ENCODE results near the gene FCMR.
A peak's percentile ranks its signal among the peaks of the same experiment; 100 is the strongest.
"Not testable (repeated sequence)": the region's sequence is repeated elsewhere in the genome, so short reads cannot be mapped to it uniquely, and the experiment has no call there.

FCMR gene

DNA sequence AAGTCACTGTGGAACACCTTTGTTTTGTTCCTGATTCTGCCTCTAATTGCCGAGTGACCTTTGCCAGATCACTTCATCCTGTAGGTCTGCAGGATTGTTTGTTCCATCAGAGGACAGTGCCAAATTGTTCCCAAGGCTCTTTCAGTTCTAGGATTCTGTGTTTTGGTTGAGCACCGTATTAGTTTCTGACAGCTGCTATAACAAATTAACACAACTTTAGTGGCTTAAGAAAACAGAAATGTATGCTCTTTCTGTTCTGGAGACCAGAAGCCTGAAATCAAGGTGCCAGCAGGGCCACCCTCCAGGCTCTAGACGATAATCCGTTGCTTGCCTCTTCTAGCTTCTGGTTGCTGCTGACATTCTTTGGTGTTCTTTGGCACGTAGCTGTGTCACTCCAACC lies 27.9 kb upstream of the FCMR start:
- DNase-seq (ENCODE audit: low read depth), result no peak

DNA sequence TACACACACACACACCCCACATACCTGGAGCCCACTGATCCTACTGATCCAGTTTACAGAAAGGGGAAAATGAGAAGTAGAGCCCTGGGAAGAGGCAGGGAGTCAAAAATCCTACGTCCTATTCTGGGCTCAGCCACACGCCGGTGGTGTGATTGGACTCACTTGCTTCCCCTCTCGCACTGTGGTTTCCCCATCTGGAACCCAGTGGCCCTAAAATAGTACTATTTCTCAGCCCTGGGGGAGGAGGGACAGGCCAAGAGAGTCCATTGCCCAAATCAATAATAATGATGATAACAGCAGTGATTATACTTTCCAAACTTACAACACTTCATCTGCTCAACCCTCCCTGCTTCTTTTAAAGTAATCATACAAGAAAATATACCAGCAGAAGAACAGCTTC lies 27.5 kb upstream of the FCMR start:
- DNase-seq (ENCODE audit: low read depth), result no peak

DNA sequence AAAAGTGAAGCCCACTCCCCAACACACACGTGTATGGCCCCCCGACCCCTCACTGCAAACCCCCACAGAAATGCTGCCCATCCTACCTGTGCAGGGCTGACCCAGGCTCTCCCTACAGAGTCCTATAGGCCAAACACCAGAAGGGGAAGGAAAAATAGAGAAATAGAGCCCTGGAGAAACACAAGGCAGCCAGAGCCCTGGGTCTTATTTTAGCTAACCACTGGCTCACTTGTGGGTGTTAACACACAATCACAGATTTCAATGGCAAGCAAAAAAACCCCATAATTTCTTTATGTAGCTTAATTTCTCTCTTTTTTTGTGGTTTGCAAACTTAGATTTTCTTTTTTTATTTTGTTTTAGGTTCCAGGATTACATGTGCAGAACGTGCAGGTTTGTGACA lies 25.5 kb upstream of the FCMR start:
- no peak for DNase-seq (ENCODE audit: low read depth)

- no peak for DNase-seq (ENCODE audit: low read depth)
These were observed 24.5 kb upstream of the FCMR start, which contains the start of gene PIGR for GRCh38 chr1:206946261-206946660. PIGR (minus strand) TSS chr1:206946466; CDS start chr1:206940531, 5,935 bp downstream.

- no peak for DNase-seq (ENCODE audit: low read depth)
These were observed 24.0 kb upstream of the FCMR start for GRCh38 chr1:206945779-206946178.

- no peak for DNase-seq (ENCODE audit: low read depth)
These were observed 23.0 kb upstream of the FCMR start for GRCh38 chr1:206944703-206945102.

- DNase-seq (ENCODE audit: low read depth), result no peak
These were observed 20.2 kb upstream of the FCMR start for GRCh38 chr1:206941766-206942418.

- no peak for DNase-seq (ENCODE audit: low read depth)
These were observed 18.8 kb upstream of the FCMR start for GRCh38 chr1:206940588-206940936.

DNA sequence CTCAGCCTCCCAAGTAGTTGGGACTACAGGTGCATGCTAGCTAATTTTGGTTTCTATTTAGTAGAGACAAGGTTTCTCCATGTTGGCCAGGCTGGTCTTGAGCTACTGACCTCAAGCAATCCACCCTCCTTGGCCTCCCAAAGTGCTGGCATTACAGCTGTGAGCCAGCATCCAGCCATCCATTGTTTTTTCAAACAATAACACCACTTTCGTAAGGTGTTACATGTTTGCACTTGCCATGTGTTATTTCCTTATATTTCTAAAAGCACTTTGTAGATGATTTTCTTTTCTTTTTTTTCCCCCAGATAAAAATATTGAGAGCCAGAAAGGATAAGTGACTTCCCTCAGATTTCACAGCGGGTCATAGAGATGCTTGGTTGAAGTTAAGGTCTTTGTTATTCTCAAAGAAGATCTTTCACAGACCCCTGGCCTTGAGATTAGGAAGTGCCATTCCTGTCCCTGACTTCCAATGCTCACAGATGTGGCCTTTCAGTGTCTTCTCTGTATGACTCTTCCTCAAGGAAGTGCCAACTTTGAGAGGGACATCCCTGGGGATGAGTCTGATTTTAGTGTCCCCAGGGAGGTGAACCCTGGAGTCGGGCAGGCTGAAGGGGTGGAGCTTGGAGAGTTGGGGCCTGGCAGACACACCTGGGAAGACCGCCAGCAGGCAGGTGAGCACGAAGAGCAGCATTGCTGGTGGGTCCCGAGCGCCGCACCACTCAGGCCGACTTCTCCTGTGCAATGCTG lies 18.3 kb upstream of the FCMR start:
- DNase-seq (ENCODE audit: low read depth), result no peak

- no peak for DNase-seq (ENCODE audit: low read depth)
These were observed 17.4 kb upstream of the FCMR start for GRCh38 chr1:206939131-206939530.

- DNase-seq (ENCODE audit: low read depth), result no peak
These were observed 15.7 kb upstream of the FCMR start for GRCh38 chr1:206937425-206937824.

GRCh38 chr1:206935491-206936067 lies 13.8 kb upstream of the FCMR start:
- peak; percentile 38 for DNase-seq (ENCODE audit: low read depth)

DNA sequence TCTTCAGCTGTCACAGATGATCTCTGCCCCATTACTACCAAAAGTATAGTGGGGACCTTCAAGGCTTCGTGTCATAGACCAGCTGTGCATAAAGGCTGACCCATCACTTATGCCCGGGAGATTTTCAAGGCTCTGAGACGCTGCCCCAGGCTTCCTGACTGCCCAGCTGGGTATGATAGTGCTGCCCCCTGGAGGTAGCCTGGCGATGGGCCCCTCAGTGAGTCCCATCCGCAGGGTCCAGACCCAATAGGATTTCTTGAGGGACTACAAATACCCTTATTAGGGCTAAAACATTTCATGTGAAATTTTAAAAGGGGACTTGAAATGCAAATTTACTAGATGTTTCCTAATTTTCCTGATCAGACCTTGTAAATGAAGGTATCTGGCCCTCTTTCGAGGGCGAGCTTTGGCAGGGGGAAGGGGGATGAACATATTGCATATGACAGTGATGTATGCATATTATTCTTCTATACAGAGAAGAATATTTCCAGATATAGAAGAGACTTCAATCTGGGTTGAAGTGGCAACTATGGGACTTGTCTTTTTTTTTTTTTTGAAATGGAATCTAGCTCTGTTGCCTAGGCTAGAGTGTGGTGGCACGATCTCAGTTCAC lies 11.7 kb upstream of the FCMR start:
- DNase-seq (ENCODE audit: low read depth), result peak; percentile 61

DNA sequence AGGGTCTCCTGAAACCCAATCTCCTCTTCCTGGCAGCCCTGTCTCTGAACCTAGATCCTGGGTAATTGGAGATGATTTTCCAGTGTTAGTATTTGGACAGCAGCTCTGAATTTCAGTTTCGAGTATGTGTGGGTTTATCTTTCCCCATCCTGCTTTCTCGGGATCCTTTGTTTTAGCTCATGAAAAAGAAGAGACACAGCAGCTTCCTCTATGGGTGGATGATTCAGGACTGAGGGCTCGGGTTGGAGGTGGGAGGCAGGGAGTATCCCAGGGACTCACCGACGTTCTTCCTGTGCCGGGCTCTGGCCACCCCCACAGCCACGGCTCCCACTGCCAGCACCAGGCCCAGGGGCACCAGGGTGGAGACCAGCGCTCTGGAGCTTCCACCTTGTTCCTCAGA lies 10.4 kb upstream of the FCMR start:
- no peak for DNase-seq (ENCODE audit: low read depth)

DNA sequence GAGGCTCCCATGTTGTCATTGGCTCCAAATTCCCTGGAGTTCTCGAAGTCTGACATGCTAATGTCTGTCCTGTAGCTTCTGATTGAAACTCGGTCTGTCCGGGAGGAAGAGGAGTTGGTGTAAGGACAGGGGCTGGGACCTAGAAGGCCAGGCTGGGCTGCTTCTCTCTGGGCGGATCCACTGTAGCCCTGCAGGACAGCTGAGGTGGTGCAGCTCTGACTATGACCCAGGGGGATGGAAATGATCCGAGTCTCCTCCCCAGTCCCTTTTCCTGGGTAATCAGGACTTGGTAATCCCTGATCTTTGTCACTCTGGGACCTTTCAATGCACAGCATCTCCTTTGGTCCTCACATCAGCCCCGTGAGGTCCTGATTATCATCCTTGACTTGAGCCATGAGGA lies 10.0 kb upstream of the FCMR start:
- DNase-seq (ENCODE audit: low read depth), result no peak

DNA sequence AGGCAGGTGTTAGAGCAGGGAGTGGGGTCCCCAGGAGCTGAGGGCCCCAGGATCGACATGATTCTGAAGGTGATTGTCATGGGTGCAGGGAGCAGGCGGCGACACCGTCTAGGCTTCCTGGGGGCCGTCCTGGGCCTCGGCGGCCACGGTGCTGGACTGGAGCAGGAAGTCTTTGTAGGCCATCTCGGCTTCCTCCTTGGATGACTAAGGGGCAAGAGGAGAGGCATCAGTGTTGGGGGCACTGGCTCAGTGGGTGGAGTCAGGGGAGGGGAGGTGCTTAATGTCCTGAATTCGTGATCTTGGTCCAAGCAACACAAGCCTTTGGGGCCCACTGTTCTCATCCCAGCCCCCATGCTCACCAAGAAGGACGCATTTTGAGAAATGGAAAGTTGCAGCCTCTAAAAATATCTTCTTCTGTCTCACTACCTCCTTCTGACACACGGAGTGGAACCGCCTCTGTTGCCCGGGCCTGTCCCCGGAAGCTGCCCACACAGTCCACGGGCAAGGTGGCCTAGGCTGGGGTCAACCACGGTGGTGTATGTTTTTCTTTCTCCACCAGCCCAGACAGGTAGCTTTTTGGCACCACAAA lies 8.6 kb upstream of the FCMR start:
- DNase-seq (ENCODE audit: low read depth), result peak; percentile 64

DNA sequence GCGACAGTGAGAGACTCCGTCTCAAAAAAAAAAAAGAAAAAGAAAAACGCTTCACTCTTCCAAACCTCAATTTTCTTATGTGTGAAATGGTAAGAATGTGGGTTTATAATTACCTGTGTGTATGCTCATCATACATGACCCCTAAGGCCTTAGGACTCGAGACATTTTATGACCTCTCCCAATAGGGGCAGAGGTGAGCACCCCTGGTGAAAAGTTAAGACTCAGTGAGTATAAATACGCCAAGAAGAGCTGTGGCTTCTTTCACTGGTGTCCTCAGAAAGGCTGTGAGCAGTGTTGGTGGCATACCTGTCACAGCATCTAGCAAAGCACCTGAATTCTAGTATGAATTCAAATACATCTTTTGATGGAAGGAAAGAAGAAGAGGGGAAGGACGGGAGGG lies 7.8 kb upstream of the FCMR start:
- DNase-seq (ENCODE audit: low read depth), result no peak

DNA sequence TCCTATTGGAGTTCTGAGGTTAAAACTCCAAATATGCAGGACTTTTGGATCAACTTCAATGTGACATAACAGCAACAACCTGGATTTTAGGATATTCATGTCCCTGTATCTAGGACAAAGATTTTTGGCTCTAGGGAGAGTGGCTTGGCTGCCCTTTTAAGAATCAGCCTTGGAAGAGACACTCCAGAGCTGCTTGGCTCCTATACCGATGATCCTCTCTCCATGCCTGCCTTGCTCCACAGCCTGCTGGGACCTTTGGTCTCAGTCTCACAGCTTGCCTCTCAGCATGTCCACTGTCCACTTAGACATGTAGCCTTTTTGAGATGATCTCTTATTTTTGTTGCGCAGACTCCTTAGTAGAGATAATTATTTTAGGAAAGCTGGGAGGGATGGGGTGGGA lies 4.5 kb upstream of the FCMR start:
- no peak for DNase-seq (ENCODE audit: low read depth)

GRCh38 chr1:206925106-206925736 lies 3.5 kb upstream of the FCMR start:
- DNase-seq (ENCODE audit: low read depth), result peak; percentile 57

- DNase-seq (ENCODE audit: low read depth), result no peak
These were observed 2.9 kb upstream of the FCMR start for GRCh38 chr1:206924592-206925105.

DNA sequence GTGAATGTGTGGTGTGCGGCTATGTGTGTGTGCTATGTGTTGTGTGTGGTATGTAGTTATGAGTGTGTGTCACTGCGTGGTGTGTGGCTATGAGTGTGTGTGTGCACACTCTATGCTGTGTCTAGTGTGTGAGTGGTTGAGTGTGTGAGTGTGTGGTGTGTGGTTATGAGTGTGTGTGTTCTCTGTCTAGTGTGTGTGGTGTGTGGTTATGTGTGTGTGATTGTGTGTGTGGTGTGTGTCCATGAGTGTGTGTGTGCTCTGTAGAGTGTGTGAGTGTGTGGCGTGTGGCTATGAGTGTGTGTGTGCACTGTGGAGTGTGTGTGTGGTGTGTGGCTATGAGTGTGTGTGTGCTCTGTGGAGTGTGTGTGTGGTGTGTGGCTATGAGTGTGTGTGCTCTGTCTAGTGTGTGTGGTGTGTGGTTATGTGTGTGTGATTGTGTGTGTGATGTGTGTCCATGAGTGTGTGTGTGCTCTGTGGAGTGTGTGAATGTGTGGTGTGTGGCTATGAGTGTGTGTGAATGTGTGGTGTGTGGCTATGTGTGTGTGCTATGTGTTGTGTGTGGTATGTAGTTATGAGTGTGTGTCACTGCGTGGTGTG lies 2.3 kb upstream of the FCMR start:
- not testable (repeated sequence) for DNase-seq (ENCODE audit: low read depth)
